Effector CD4-positive, alpha-beta T cell (primary cell): ENCODE results near the gene VAPA.
A peak's percentile ranks its signal among the peaks of the same experiment; 100 is the strongest.

Source experiments
- DNase-seq: peaks from one replicate; pipeline ENCODE4 v3.0.0-alpha.2; 2020
- total RNA-seq: gene quantifications from one replicate; lab custom pipeline; 2026; lab: John Stamatoyannopoulos, UW

VAPA gene, protein sequence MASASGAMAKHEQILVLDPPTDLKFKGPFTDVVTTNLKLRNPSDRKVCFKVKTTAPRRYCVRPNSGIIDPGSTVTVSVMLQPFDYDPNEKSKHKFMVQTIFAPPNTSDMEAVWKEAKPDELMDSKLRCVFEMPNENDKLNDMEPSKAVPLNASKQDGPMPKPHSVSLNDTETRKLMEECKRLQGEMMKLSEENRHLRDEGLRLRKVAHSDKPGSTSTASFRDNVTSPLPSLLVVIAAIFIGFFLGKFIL
- total RNA-seq: 173 reads per million, percentile 91 among the genes with 10 or more reads in this experiment

DNA sequence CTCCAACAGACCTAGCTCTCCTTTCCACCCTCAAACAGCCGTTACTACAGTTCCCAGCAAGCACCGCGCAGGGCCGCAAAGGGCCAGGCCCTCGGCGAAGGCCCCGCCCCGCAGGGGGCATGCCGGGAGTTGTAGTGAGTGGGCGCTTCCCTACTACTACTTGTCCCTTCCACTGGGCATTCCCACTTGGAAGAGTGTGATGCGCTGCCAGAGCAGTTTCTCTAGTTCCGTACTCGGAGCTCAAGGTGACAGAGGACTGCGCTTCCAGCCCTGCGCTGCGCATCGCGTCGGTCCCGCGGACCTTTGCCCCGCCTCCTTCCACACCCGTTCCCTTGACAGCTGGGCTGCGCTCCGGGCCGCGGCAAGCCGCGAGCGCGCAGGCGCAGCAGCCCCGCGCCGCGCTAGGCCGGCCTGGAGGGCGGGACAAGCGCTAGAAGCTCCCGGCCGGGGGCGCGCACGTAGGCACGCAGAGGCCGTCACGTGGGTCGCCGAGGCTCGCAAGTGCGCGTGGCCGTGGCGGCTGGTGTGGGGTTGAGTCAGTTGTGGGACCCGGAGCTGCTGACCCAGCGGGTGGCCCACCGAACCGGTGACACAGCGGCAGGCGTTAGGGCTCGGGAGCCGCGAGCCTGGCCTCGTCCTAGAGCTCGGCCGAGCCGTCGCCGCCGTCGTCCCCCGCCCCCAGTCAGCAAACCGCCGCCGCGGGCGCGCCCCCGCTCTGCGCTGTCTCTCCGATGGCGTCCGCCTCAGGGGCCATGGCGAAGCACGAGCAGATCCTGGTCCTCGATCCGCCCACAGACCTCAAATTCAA, at the start of gene VAPA:
Gene VAPA, plus strand, starts transcription at position 491 of the 808 bp plus-strand sequence. Its CDS starts 241 bp downstream, at position 732.
- peak; percentile 92 for DNase-seq

DNA sequence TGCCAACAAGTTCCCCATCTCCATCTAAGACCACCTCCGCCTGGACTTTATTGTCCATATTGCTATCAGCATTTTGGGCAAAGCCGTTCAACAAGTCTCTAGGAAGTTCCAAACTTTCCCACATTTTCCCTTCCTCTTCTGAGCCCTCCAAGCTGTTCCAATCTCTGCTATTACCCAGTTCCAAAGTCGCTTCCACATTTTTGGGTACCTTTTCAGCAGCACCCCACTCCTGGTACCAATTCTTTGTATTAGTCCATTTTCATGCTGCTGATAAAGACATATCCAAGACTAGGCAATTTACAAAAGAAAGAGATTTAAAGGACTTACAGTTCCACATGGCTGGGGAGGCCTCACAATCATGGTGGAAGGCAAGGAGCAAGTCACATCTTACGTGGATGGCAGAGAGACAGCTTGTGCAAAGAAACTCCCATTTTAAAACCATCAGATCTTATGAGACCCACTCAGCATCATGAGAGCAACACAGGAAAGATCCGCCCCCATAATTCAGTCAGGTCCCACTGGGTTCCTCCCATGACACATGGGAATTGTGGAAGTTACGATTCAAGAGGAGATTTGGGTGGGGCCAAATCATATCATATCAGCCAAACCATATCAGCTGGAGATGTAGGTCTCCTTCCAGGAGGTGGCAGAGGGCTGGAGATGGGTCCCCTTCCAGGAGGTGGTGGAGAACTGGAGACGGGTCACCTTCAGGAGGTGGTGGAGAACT, 47.9 kb upstream of the VAPA start:
- no peak for DNase-seq

DNA sequence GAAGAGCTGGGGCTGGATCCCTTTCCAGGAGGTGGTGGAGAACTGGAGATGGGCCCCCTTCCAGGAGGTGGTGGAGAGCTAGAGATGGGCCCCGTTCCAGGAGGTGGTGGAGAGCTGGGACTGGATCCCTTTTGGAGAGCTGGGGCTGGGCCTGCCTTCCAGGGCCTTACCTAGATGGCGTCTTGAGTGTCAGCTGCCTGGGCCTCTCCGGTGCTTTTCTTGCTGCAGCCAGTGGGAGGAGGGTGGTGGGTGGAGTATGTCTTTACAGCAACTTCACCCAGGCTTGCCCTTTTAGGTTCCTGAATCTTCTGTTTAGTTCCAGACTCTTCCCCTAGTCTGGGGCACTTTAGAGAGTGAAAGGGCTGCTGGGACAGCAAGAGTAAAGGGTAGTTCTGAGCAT, 47.2 kb upstream of the VAPA start:
- no peak for DNase-seq

DNA sequence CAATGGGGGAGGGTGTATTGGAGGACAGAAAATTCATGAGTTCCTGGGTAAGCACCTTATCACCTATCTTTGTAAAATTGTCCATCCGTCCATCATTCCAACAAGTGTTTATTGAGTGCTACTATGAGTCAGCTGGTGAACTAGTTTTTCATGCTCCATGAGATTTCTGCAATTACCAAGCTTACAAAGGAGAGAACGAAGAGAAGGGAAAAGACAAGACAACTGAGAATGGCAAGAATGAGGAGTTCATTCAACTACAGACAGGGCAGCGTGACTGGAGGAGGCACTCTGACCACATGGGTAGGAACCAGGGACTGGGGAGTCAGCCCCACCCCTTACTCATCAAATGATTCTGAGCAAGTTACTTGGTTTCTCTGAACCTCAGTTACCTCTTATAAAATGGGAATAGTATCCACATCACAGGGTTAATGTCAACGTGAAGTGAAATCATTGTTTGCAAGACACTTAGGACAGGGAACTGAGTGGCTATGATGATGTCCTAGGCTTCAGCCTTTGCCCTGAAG, 46.7 kb upstream of the VAPA start:
- no peak for DNase-seq

DNA sequence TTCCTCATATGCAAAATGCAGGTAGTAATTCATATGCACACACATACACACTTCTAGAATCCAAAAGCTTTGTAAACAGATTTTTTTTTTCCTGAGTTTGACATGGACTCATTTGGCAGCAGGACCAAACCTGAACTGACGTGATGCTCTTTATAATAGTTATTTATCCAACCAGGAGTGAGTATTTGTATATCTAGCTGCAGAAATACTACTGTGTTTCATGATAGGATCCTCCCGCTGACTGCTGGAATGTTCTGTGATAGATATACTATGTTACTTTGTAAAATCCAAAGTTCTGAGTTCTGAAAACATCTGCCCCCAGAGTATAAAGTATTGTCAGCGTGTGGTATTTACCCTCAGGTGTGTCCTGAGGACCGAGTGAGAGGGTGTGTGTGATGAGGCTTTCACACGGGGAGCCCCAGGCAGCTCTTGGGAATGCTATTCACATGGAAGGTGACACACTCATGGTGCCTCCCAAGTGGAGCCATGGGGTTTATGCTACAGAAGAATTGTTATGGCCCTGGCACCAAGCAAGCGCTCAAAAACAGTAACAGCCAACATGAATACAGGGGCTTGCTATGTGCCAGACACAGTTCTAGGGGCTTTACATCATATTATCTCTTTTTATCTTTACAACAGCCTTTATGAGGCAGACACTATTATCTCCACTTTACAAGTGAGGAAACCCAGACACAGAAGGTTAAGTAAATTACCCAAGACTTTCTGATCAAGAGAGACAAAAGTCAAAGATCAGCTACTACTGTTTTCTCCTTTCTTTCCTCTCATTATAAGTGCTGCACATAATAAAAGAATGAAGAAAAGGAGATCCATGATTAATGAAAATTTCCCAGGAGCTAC, 44.7 kb upstream of the VAPA start:
- no peak for DNase-seq

DNA sequence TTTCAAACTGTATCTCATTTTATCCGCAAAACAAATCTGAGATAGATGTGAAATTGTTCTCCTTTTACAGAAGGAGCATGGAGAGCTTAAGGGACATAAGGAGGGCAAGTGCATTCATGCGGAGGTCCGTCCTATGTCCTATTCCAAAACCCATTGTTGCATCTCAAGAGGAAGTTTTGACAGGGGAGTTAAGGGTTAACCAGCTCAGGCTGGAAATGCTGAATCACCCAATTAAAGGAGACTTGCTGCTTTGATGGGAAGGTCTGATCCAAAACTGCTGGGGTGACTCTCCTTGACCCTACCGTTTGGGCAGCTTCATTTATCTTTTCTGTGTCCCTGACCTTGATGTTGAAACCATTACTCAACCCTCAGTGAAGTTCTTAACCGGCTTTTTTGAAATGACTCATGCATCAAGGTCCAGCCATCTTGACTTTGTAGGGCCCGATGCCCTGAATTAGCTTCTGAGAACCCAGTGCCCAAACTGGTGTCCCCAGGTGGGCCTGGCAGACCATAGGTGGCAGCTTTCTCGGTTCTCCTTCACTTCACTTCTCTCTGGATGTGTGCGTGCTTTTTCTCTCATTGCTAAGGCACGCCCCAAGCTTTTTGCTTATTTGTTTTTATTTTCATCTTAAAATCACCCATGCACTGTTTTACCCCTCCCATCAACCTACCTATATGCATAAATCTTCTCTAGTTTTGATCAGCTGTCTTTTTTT, 43.9 kb upstream of the VAPA start:
- no peak for DNase-seq

DNA sequence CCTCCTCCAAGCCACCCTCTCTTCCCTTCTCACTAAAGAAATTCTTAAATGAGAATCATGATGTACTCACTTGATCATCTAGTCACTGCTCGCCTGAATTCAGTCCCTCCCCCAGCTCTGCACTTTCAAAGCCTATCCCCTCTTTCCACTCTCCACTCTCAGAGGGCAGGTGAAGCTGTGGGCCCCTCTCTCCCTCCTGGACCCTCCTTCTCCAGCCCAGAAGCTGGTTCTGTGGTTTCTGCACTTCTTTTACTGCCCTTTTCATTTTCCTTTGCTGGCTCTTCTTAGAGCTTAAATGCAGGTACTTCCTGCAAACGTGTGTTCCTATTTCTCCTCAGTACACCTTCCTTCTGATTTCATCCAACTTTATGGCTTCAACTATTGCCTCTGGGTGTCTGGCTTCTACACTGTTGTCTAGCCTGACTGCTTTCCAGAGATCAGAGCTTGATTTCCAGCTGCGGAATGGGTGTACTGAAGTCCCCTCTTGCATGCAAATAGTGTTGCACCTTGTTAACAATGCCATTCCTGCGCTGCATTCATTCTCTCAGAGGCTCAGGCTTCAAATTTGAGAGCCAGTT, 43.3 kb upstream of the VAPA start:
- no peak for DNase-seq

DNA sequence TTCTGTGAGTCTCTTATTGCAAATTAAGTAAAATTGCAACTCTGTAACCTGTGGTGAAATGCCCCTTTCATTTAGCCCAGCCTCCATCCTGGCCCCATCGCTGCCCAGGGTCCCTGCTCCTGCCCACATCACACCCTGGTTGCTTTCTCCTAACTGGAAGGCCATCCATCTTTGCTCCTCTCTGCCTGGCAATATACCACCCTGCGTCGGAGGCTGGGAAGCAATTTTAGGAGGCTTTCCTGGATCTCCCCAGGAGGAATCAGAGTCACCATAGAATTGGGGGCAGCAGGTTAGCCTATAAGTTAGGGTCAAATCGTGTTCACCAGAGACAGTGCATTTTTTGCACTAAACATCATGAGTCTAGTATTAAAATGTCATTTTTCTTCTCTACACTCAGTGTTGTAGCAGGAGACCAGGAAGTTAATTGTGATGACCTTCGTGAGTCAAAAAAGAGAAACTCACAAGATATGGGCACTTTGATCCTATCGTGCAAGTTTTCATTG, 42.5 kb upstream of the VAPA start:
- DNase-seq: no peak

DNA sequence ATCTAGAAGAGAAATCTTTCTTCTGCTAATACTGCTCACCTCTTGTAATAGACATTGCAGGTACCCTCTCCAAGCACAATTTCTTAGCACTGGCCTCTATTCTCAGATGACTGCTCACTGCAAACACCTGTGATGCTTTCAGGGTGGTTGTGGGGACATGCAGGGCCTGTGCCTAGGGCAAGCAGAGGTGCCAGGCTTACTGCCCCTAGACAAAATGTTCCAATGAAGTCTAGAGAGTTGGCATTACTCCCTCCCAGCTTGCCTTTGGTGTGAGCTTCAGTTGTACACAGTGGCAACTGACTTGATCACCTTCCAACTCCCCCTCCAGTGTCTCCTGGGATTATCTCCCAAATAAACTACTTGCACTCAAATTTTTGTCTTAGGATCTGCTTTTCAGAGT, 41.0 kb upstream of the VAPA start:
- DNase-seq: no peak

DNA sequence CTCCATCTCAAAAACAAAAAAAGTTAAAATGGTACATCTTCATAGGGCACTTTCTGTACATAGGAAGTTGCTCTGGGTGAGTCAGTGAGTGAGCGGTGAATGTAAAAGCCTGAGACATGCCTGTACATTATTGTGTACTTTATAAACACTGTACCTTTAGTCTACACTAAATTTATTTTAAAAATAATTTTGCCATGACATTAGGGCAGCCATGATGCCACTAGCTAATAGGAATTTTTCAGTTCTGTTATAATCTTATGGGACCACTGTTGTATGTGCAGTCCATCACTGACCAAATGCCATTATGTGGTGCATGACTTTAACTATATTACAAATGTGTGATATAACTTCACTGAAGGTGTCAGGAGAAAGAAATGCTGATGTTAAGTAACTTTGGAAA, 39.1 kb upstream of the VAPA start:
- no peak for DNase-seq

DNA sequence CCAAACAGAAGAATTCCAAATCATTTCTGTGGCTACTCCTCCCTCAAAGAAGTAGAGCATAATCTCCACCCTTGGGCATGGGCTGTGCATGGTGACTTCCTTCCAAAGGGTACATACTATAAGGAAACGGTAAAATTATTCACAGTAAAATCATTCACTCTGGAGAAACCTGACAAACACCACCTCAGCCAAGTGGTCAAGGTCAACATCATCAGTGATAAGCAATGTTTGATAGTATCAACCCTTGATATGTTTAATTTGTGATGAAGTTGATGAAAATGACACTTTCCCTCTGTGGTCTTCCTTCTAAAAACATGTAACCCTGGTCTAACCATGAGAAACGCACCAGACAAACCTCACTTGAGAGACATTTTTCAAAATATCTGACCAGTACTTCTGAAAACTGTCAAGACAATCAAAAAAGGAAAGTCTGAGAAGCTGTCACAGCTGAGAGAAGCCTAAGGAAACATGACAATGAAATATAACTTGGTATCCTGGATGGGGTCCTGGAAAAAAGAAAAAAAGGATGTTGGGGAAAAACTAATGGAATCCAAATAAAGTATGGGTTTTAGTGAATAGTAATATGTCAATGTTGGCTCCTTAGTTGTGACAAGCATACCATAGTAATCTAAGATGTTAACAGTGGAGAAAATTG, 37.5 kb upstream of the VAPA start:
- no peak for DNase-seq

DNA sequence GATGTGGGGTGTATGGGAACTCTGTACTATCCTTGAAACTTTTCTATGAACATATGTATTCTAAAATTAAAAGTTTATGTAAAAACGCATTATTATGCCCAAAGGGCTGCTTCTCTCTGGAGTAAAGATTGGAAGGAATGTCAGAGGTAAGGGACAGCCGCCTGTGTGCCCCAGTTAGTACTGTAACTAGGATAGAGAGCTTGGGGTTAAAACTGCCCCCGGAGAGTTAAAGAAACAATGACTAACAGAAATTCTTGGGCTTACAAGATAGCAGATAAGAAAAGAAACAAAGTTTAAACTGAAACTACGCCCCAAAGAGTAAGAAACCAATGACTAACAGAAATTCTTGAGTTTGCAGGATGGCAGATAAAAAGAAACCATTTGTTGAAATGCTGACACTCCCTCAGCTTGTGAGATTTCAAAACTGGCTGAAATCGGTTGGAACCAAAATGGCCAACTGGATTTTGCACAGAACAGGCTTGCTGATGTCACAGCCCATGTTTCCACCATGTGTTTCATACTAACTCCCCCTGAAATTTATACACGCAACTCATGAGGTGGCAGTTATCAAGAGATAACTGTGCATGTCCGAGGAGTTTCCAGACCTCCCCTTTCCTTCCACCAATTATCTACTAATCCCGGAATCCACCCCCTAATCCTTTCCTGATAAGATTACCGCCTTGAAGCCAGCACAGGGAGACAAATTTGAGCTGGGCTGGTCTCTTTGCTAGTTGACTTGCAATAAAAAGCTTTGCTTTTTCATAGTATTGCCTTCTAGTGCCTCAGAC, 36.8 kb upstream of the VAPA start:
- DNase-seq: no peak

DNA sequence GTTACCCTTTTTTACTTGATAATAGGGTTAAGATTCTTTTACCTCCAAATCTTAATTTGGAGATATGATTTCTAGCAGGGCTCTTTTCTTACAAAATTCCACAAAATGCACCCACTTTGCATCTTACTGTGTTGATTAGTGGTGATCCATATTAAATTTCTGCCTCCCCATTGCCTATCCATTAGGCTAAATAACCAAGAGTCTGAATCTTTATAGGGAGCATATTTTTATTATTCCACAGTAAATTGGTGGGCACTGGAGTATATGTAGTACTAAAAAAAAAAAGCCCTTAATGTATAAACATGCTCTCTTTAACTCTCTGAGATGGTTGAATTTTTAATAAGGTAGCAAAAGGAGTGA, 36.2 kb upstream of the VAPA start:
- DNase-seq: no peak

DNA sequence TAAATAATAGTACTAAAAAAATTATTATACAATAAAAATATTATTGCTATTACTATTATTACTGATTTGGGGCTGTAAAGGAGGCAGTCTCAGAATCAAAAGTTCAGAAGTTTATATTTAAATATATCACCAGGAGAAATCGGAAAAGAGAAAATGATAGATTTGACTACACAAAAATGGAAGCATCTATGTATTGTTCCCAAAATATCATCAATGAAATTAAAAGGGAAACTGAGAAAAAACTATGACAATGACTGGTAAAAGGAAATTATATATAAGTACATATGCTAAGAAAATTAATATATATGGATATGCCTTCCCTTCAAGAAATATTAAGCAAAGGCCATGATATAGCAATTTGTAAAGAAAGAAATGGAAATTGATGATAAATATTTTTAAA, 35.7 kb upstream of the VAPA start:
- DNase-seq: no peak

DNA sequence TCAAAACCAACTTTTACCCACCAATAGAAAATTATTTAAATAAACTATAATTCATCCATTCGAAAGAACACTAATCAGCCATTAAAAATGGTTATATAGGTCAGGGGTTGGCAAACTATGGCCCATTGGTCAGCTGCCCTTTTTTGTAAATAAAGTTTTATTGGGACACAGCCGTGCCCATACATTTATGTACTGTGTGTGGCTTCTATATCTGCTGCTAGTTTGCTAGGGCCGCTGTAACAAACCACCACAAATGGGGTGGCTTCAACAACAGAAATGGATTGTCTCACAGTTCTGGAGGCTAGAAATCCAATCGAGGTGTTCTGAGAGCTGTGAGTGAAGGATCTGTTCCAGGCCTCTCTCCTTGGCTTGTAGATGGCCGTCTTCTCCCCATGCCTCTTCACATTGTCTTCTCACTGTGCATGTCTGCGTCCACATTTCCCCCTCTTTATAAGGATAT, 35.0 kb upstream of the VAPA start:
- no peak for DNase-seq

DNA sequence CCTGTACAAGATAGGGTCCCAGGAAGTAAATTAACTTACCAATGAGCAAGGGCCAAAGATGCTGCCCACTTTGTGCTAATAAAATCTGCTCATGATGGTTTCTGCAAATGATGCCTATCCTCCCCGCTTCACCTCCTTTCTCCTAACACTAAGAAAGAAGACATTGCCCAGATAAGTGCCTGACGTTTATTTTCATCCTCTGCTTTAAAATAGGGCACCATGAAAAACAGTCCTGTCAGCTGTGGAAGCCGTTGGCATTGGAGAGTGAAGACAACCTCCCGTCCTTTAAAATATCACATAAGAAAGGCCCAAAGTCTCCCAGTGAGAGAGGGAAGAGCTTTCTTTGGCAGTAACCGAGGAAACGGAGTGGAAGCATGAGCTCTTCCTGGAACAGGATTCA, 29.7 kb upstream of the VAPA start:
- DNase-seq: no peak

DNA sequence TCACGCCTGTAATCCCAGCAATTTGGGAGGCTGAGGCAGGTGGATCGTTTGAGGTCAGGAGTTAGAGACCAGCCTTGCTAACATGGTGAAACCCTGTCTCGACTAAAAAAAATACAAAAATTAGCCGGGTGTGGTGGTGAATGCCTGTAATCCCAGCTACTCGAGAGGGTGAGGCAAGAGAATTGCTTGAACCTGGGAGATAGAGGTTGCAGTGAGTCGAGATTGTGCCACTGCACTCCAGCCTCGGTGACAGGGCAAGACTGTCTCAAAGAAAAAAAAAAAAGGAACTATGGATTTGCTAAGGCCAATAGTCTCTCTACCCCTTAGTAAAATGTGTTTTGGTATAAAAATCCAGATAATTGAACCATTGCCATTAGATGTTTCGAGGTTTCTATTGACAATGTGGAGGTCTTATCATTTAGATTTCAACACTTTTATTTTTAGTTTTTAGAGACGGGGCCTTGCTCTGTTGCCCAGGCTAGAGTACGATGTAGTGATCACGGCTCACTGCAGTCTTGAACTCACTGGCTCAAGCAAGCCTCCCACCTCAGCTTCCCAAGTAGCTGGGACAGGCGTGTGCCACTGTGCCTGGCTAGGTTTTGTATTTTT, 29.2 kb upstream of the VAPA start:
- DNase-seq: no peak

DNA sequence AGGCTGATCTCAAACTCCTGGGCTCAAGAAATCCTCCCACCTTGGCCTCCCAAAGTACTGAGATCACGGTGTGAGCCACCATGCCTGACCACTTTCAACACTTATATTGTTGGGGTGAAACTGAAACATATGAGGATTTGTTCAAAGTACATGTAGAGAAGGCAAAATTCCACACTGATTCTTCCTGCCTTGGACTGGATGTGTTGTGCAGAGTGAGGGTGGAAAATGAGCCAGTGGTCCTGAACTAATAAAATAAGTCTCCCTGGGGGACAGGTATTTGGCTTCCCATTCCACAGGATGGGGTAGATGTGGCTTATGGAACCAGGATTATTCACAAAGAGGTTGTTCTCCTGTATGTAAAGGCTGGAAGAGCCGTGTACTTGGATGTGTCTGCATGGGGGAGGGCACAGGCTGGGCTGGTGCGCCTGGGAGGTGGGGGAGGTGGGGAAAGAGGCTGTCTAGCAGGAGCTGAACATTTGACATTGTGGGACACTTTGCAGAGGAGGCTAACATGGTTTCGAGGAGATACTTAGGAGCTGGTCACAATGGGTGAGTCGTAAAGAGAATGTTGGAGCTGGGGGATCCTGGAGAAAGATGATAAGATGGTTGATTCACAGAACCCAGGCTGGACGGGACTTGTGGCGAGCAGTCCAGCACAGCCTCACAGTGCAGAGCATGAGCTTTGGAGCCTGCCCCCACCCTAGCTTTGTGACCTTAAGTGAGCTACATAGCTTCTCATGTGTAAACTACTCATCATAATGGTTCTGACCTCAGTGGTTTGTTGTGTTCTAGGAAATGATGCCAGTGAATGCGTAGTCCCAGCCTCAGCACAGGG, 28.4 kb upstream of the VAPA start, which contains the start of gene TXNDC2:
Gene TXNDC2, plus strand, starts transcription at position 804 of the 835 bp plus-strand sequence. CDS start 708 bp downstream, outside the sequence.
- no peak for DNase-seq
